HG02763 (cell line): ENCODE results near the gene ATRAID.

Source experiments
- ATAC-seq: cut with Tn5 transposase; IDR thresholded peaks from one replicate; pipeline ENCODE4 v1.9.1; 2021; ENCODE audit warnings: mild to moderate bottlenecking, moderate library complexity; ENCODE audit not compliant: unreplicated experiment

ATRAID gene

DNA sequence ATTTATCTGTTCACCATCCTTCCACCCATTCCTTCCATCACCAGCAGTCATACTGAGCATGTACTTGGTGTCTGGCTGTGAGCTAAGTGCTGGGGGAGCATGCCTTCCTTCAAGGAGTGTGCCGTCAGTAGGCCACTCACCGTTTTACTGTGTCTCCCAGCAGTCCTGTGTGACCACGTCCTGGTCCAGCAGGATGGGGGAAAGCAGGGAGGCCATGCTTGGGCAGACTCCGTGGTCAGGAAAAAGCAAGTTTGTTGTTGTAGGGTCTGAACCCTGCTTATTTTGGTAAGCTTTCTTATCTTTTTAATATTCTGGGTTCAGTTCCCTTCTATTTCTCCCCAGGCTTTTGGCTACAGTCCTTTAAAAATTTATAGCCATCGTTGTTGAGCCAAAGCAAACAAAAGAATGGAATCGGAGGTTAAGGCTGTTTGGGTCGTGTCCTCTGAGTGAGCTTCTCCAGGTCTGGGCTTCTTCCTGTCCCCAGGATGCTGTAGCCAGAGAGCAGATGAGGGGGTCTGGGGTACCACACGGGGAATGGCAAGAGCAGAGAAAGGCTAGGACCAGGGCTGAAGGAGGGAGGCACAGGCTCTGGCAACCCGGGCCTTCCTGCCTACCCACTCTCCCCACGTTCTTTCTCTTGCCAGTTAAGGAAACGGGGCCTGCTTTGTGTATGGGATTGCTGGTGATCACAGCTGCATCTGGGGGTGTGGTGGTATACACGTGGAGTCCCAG, 37.5 kb downstream of the ATRAID start:
- ATAC-seq: no peak

DNA sequence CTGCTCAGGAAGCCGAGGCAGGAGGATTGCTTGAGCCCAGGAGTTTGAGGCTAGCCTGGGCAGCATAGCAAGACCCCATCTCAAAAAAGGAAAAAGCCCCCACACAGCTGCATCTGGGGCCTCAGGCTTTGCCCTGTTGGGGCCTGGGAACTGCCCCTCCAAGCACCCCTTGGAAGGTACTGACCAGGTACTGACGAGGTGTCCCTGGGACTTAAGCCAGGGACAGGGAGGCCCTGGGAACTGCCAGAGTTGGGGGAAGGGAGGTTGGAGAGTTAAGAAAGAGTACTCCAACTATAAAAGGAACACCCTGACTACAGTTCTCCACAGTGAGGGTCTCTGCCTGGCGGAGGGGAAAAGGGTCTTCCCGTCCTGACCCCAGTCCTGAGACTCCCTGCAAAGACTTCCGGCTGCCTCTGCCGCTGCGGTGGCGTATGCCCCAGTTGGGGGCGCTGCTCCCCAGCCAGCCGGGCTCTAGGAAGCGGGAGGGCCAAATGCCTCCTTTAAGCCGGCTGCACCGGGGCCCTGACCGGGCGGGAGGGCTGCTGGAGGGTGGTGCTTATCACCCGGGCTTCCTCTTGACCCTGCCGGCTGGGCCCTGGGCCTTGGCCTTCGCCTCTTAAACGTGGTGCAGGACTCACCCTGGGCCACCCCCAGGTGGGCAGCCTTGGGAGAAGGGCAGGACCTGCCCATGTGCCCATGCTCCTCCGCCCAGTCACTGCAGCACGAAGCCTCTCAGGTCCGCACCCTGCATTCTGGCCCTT, 38.2 kb downstream of the ATRAID start:
- no peak for ATAC-seq

DNA sequence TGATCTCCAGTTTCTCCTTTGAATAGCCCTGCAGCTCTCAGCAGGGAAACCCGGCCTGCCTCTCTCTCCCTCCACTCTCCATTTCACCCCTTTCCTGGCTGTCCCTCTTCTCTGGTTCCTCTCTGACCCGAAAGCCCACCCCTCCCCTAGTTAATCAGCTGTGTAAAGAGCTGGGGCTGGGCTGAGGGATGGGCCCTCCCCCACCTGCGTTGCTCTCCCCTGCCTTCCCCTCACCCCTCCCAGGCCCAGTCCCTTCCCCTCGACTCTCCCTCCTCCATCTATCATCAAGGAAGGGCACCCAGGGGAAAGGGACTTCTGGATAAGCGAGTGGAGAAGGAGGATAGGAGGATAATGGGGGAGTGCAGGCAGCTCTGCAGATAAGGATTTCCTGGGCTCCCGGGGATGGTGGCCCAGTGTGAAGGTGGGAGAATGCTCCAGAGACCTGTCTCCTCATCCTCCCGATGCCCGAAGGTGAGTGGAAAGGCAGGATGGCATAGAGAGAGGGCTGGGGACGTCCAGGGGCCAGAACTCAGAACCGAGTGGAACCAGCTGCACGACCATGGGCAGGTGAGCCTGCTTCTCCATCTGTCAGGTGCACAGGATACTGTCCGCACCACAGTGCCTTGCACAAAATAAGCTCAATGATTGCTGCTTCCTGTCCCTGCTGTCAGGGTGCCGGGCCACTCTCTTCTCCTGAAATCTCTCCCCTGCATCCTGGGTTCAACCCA, 39.0 kb downstream of the ATRAID start:
- no peak for ATAC-seq

- ATAC-seq: no peak
Observed at GRCh38 chr2:27251766-27252165, 39.9 kb downstream of the ATRAID start.

GRCh38 chr2:27255187-27255586, 43.3 kb downstream of the ATRAID start:
- no peak for ATAC-seq

GRCh38 chr2:27255660-27256059, 43.8 kb downstream of the ATRAID start:
- no peak for ATAC-seq

GRCh38 chr2:27256855-27257454, 45.1 kb downstream of the ATRAID start:
- no peak for ATAC-seq

DNA sequence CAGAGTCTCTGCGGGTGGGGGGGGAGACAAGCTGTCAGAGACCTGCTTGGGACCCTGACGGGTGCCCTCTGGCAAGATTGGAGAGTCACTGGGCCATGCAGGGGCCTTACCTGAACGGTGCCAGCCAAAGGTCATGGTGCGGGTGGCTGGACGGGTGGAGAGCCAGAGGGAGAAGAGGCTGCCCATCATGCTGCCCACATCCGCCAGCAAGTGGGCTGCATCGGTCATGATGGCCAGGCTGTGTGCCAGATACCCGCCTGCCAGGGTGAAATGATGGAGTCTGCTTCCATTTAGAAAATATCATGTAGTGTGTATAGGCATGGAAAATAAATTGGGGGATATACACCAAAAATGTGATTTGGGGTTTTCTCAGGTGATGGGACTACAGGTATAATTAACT, 46.2 kb downstream of the ATRAID start:
- ATAC-seq: no peak

GRCh38 chr2:27261241-27261925, 49.5 kb downstream of the ATRAID start:
- ATAC-seq: no peak

GRCh38 chr2:27261926-27262298, 50.1 kb downstream of the ATRAID start:
- no peak for ATAC-seq

GRCh38 chr2:27262379-27263286, 50.8 kb downstream of the ATRAID start, which contains the start of gene SLC30A3:
Gene SLC30A3 (minus strand): TSS chr2:27263047. CDS start chr2:27262906, 141 bp downstream.
- no peak for ATAC-seq

DNA sequence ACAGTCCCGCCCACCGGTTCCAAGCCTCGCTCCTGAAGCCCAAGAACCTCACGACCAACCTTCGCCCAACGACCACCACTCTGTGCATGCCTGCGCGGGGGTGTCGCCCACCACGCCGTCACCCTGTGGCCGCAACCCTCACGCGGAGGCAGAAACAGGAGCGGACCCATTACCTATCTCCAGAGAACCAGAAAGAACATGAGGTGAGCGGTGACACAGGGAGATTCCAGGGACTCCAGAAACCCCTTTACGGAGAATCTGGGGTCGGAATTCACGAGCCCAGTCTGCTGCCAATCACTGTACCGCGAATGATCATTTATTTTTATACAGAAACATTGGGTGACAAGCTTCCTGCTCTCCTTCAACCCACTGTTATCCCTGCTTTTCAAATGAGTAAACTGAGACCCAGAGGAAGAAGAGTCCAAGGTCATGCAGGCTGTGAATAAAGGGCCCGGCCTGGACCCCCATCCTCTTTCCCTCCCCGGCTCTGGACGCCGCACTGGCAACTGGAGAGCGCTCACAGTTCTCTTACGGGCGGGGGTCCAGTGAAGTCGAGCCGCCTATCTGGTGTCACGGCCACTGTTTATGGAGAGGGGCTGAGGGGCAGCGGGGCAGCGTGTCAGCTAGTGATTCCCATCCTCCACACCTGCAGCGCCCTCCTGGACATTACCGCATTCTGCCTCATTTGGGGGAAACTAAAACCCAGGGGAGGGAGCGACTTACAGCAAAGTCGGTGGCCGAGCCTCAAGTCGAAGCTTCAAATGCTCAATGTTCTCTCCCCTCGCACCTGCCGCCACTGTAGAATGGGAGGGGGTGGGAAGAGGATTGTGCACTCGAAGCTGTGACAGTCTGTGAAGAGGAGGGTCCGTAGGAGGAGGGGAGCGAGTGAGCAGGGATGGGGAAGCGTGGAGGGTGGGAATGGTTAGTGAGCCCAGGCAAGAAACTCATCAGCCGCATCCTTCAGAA, 51.7 kb downstream of the ATRAID start:
- no peak for ATAC-seq

GRCh38 chr2:27264253-27264752, 52.5 kb downstream of the ATRAID start:
- ATAC-seq: no peak

DNA sequence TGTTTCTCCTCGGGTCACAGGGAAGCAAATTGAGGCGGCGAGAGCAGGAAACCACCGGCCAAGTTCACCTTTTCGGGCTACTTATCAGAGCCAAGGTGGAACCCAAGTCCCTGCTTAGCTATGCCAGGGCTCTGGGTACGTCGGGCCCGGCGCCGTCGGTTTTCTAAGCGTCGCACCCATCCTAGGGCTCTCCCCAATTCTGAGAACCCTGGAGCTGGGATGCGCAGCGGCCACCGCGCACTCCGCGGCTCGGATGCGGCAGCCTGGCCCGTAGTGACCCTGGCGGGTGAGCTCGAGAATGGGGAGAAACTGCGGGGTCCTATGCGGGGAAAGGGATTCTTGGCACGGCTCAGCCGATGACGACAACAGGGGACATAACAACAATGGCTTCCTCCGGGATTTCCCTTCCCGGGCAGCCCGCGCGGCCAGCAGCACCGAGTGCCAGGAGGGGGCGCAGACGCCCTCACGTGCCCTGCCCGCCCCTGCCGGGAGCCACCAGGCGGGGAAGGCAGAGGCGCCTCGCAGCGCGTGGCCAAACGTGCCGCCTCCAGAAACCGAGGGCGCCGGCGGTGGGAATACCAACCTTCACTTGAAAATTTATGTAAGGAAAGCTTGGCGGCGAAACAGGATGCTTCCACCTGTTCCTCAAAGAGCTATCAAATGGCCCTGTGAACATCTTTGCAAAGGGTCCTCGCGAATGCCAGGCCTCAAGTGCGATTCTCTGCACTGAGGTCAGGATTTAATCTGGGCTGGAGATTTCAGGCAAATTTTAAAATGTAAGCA, 53.1 kb downstream of the ATRAID start:
- no peak for ATAC-seq

DNA sequence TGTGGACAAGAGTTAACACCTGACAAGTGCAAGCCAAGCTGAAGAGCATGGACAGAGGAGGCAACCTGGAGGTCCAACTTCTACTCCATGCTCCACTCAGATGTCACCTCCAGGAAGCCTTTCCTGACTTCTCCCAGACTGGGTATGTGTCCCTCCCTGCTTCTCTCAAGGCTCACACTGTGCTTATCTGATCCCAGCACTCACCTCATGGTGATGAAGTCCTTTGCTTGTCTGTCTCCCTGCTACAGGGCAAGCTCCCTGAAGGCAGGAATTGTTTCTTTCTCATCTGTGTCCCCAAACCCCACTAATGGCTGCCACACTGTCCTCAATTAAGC, 53.7 kb downstream of the ATRAID start:
- no peak for ATAC-seq
